Measurements from ENCODE around the gene THRSP. TPM values are rescaled to one million over a fixed set of nuclear protein-coding genes. Genes with fewer than 3 reads are reported as not detected.

THRSP gene
- total and polyA plus RNA-seq, 2 donors (not counting 1 experiment from before 2014, with no cell fraction given) = not detected

DNA sequence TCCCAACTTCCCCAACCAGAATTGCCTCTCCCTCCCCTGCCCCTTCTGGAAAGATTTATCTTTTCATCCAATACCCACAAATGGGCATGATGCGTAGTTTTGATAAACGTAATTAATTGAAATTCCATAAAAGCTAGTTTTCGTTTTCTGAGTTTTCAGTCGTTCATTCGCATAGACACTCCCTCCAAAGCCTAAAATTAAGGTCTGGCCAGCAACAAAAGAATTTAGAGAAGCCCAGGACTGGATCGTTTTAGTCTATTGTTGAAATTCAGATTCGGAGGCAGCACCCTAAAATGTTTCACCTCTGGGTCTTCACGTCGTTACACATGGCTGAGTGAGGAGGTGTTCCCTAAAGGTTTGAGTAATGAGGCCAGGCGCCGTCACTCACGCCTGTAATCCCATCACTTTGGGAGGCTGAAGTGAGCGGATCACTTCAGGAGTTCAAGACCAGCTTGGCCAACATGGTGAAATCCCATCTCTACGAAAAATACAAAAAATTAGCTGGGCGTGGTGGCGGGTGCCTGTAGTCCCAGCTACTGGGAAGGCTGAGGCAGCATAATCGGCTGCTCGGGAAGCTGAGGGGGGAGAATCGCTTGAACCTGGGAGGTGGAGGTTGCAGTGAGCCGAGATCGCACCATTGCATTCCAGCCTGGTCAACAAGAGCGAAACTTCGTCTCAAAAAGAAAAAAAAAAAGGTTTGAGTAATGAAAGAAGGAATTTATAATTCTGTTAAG lies 16.6 kb downstream of the THRSP start:
- POLR2A ChIA-PET = no interaction called here
- no peak for TF ChIP-seq EZH2 (IDR thresholded peaks at IDR 0.05; ENCODE audit: borderline replicate concordance, insufficient read depth, low read depth, low read length, poor library complexity, severe bottlenecking)
- TF ChIP-seq, protein P1, sequence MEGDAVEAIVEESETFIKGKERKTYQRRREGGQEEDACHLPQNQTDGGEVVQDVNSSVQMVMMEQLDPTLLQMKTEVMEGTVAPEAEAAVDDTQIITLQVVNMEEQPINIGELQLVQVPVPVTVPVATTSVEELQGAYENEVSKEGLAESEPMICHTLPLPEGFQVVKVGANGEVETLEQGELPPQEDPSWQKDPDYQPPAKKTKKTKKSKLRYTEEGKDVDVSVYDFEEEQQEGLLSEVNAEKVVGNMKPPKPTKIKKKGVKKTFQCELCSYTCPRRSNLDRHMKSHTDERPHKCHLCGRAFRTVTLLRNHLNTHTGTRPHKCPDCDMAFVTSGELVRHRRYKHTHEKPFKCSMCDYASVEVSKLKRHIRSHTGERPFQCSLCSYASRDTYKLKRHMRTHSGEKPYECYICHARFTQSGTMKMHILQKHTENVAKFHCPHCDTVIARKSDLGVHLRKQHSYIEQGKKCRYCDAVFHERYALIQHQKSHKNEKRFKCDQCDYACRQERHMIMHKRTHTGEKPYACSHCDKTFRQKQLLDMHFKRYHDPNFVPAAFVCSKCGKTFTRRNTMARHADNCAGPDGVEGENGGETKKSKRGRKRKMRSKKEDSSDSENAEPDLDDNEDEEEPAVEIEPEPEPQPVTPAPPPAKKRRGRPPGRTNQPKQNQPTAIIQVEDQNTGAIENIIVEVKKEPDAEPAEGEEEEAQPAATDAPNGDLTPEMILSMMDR (IDR thresholded peaks at IDR 0.05) = no peak
- Histone ChIP-seq H3K27me3 (replicated peaks in 1 of 4; ENCODE audit: control extremely low read depth in 1 of 4, control insufficient read depth in 3 of 4, insufficient read depth in 4 of 4, low read length in 3 of 4) (no peaks in the 10 kb centered on the region), H2AFZ (ENCODE audit: insufficient read depth, low read depth, low read length, poor library complexity, severe bottlenecking) (peak overlapping the region; percentile 96), H3K4me2 (replicated peaks; ENCODE audit: low read depth, low read length, poor library complexity, severe bottlenecking) (peak overlapping the region; percentile 69), H3K9me3 (ENCODE audit: control extremely low read depth in 1 of 3, control insufficient read depth in 2 of 3, insufficient read depth in 1 of 3, low read length in 2 of 3) (no peaks in the 10 kb centered on the region), H4K20me1 (ENCODE audit: control insufficient read depth, insufficient read depth, low read length, poor library complexity, severe bottlenecking) (peaks cover 22% of the 10 kb centered on the region), H3K4me1 (ENCODE audit: control insufficient read depth in 2 of 2, insufficient read depth in 2 of 2, low read length in 2 of 2) (peaks cover 18 to 35% of the 10 kb centered on the region in 2 donors), H3K36me3 (replicated peaks in 1 of 2; ENCODE audit: control extremely low read depth in 1 of 2, control insufficient read depth in 1 of 2, extremely low read depth in 1 of 2, insufficient read depth in 2 of 2, low read length in 1 of 2) (peaks cover 0 to 9% of the 10 kb centered on the region in 2 experiments), H3K27ac (ENCODE audit: low read length in 2 of 2) (peak overlapping the region; percentile 31 to 63), H3K9ac (ENCODE audit: low read length) (peak overlapping the region; percentile 89), H3K79me2 (ENCODE audit: control insufficient read depth, insufficient read depth, low read length) (peaks cover 43% of the 10 kb centered on the region), H3K4me3 (ENCODE audit: control extremely low read depth in 1 of 5, extremely low read depth in 1 of 5, insufficient read depth in 1 of 5, low read depth in 2 of 5, low read length in 4 of 5) (peak overlapping the region; percentile 89 to 96 (median 92))
- Mint-ChIP-seq H3K27ac (peak overlapping the region; percentile 86), H3K9me3 (ENCODE audit: insufficient read depth) (no peaks in the 10 kb centered on the region), H3K4me1 (peaks cover 44% of the 10 kb centered on the region), H3K4me3 (peak overlapping the region; percentile 93), H3K27me3 (no peaks in the 10 kb centered on the region)
- WGBS (ENCODE audit: insufficient coverage) = 88% methylated on average over 11 of the region's 23 CpGs
- intact Hi-C loops (cut with micrococcal nuclease) = no loop called here
- DNase-seq = no peak
- CTCF ChIA-PET = interaction anchor here (1.0 to 2.8 kb wide), 4 partner anchors 11 to 484 kb away, joined by 3 to 11 read pairs (median 4); partner anchors contain the start of gene INTS4
- ATAC-seq (ENCODE audit: low read depth) = no peak

DNA sequence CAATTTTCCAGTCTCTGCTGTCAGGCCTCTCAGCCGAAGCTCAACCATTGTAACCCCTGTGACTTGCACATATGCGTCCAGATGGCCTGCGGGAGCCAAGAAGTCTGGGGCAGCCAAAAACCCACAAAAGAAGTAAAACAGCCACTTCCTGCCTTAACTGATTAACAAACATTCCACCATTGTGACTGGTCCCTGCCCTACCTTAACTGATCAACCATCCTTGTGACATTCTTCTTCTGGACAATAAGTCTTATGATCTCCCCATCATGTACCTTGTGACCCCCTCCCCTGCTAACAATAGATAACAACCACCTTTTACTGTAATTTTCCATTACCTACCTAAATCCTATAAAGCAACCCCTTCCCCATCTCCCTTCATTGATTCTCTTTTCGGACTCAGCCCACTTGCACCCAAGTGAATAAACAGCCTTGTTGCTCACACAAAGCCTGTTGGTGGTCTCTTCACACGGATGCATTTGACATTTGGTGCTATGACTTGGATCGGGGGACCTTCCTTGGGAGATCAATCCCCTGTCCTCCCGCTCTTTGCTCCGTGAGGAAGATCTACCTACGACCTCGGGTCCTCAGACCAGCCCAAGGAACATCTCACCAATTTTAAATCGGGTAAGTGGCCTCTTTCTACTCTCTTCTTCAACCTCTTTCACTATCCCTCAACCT lies 17.3 kb downstream of the THRSP start:
- Histone ChIP-seq H3K9me3 (ENCODE audit: control extremely low read depth in 1 of 3, control insufficient read depth in 2 of 3, insufficient read depth in 1 of 3, low read length in 2 of 3) (no peaks in the 10 kb centered on the region), H3K4me1 (ENCODE audit: control insufficient read depth in 2 of 2, insufficient read depth in 2 of 2, low read length in 2 of 2) (peaks cover 18 to 35% of the 10 kb centered on the region in 2 donors), H3K79me2 (ENCODE audit: control insufficient read depth, insufficient read depth, low read length) (peaks cover 36% of the 10 kb centered on the region), H3K27me3 (replicated peaks in 1 of 4; ENCODE audit: control extremely low read depth in 1 of 4, control insufficient read depth in 3 of 4, insufficient read depth in 4 of 4, low read length in 3 of 4) (no peaks in the 10 kb centered on the region), H3K27ac (ENCODE audit: low read length in 2 of 2) (no peak overlapping the region), H3K4me3 (ENCODE audit: control extremely low read depth in 1 of 5, extremely low read depth in 1 of 5, insufficient read depth in 1 of 5, low read depth in 2 of 5, low read length in 4 of 5) (no peak overlapping the region), H3K4me2 (replicated peaks; ENCODE audit: low read depth, low read length, poor library complexity, severe bottlenecking) (no peak overlapping the region), H3K9ac (ENCODE audit: low read length) (no peak overlapping the region), H3K36me3 (replicated peaks in 1 of 2; ENCODE audit: control extremely low read depth in 1 of 2, control insufficient read depth in 1 of 2, extremely low read depth in 1 of 2, insufficient read depth in 2 of 2, low read length in 1 of 2) (peaks cover 0 to 6% of the 10 kb centered on the region in 2 experiments), H4K20me1 (ENCODE audit: control insufficient read depth, insufficient read depth, low read length, poor library complexity, severe bottlenecking) (peaks cover 21% of the 10 kb centered on the region), H2AFZ (ENCODE audit: insufficient read depth, low read depth, low read length, poor library complexity, severe bottlenecking) (peak overlapping the region; percentile 96)
- WGBS (ENCODE audit: insufficient coverage) = 81% methylated on average over 11 of the region's 11 CpGs
- intact Hi-C loops (cut with micrococcal nuclease) = no loop called here
- no peak for DNase-seq
- POLR2A ChIA-PET = no interaction called here
- Mint-ChIP-seq H3K4me1 (peaks cover 39% of the 10 kb centered on the region), H3K9me3 (ENCODE audit: insufficient read depth) (no peaks in the 10 kb centered on the region), H3K4me3 (peak overlapping the region; percentile 64), H3K27ac (peak overlapping the region; percentile 59), H3K27me3 (no peaks in the 10 kb centered on the region)
- CTCF ChIA-PET = interaction anchor here (1.0 kb wide), 1 partner anchor 483 kb away, joined by 6 read pairs; no protein-coding TSS in a partner anchor
- TF ChIP-seq, protein P1 (IDR thresholded peaks at IDR 0.05) = no peak
- no peak for TF ChIP-seq EZH2 (IDR thresholded peaks at IDR 0.05; ENCODE audit: borderline replicate concordance, insufficient read depth, low read depth, low read length, poor library complexity, severe bottlenecking)
- ATAC-seq (ENCODE audit: low read depth) = no peak
